Endothelial cell of umbilical vein (primary cell): ENCODE data around the gene MDFIC. TPM values are rescaled to one million over a fixed set of nuclear protein-coding genes. Genes with fewer than 3 reads are reported as not detected.

Experiments
- BruUV-seq: library from RNA; stranded (reverse); fragments of 400-500 nt; replicated peaks from 2 replicates; lab custom pipeline; 2021; lab: Mats Ljungman, UMichigan
- CTCF ChIA-PET: fragments of 300-600, 350-600 bp; sonication (Branson Sonifier 250); formaldehyde crosslinking; loops from one replicate; lab custom pipeline; 2021; ENCODE audit warnings: antibody characterized with exemption, inconsistent platforms; lab: Charles Lee
- POLR2A ChIA-PET: fragments of 300-600, 350-600 bp; sonication (Branson Sonifier 250); formaldehyde crosslinking; loops from one replicate; lab custom pipeline; 2021; ENCODE audit warnings: antibody characterized with exemption, inconsistent platforms; lab: Charles Lee
- DNase-seq: peaks from one replicate; pipeline ENCODE4 v3.0.0-alpha.2; 2011; ENCODE audit warnings: low read depth, low spot score
- FAIRE-seq: peaks from 2 replicates; lab custom pipeline; 2011; peaks lifted over from hg19 to GRCh38; lab: Jason Lieb, UNC
- H2AFZ ChIP-seq: 2 replicates; pipeline ENCODE4 v1.6.0; 2012; ENCODE audit warnings: low read depth, low read length, control low read depth, inconsistent platforms
- H3K27ac ChIP-seq: 2 replicates; pipeline ENCODE4 v1.5.1; 2011; ENCODE audit warnings: low read depth, mild to moderate bottlenecking, control low read depth, low read length, moderate library complexity; ENCODE audit not compliant: insufficient read depth
- H3K27me3 ChIP-seq, 2 experiments: 2 replicates each; pipeline versions ENCODE4 v1.6.0 to v1.6.1; 2011; ENCODE audit warnings: low read length in 2 of 2, mixed read lengths in 1 of 2; ENCODE audit not compliant: control insufficient read depth in 2 of 2, insufficient read depth in 2 of 2
- H3K36me3 ChIP-seq, 2 experiments: 2 replicates in 1 of 2; 3 replicates in 1 of 2; pipeline ENCODE4 v1.5.1; 2011; ENCODE audit warnings: low read length in 2 of 2, mild to moderate bottlenecking in 1 of 2, moderate library complexity in 1 of 2; ENCODE audit not compliant: control insufficient read depth in 2 of 2, insufficient read depth in 2 of 2; ENCODE audit errors: extremely low read depth in 1 of 2
- H3K4me1 ChIP-seq: 3 replicates; pipeline ENCODE4 v1.5.1; 2011; ENCODE audit warnings: mild to moderate bottlenecking, low read length; ENCODE audit not compliant: control insufficient read depth, insufficient read depth; ENCODE audit errors: extremely low read depth
- H3K4me2 ChIP-seq: 2 replicates; pipeline ENCODE4 v1.6.1; 2011; ENCODE audit warnings: low read length, control low read depth, mixed read lengths; ENCODE audit not compliant: insufficient read depth
- H3K4me3 ChIP-seq, 3 experiments: fragments of 200-600 bp in 1 of 3; sonication (generic), shearing (Covaris generic) in 1 of 3; replicated peaks in 1 of 3; 2 replicates each; pipeline ENCODE4 v1.5.1; 2011 to 2016; ENCODE audit warnings: control low read depth in 3 of 3, low read length in 3 of 3, mild to moderate bottlenecking in 2 of 3, inconsistent platforms in 1 of 3, low read depth in 1 of 3, moderate library complexity in 1 of 3; ENCODE audit not compliant: insufficient read depth in 1 of 3
- H3K79me2 ChIP-seq: 2 replicates; pipeline ENCODE4 v1.6.0; 2012; ENCODE audit warnings: low read length, inconsistent platforms; ENCODE audit not compliant: control insufficient read depth, insufficient read depth
- H3K9ac ChIP-seq: replicated peaks from 2 replicates; pipeline ENCODE3; 2011; ENCODE audit warnings: low read length, control low read depth; ENCODE audit not compliant: insufficient read depth; ENCODE audit errors: extremely low read depth
- H3K9me1 ChIP-seq: replicated peaks from 3 replicates; pipeline ENCODE4 v1.6.0; 2011; ENCODE audit warnings: mild to moderate bottlenecking, low read length; ENCODE audit not compliant: control insufficient read depth, insufficient read depth; ENCODE audit errors: extremely low read depth
- H3K9me3 ChIP-seq: replicated peaks from 2 replicates; pipeline ENCODE4 v1.5.1; 2012; ENCODE audit warnings: low read length, inconsistent platforms; ENCODE audit not compliant: control insufficient read depth, insufficient read depth
- H4K20me1 ChIP-seq: replicated peaks from 2 replicates; pipeline ENCODE3; 2011; ENCODE audit warnings: mild to moderate bottlenecking, low read length; ENCODE audit not compliant: control insufficient read depth, insufficient read depth; ENCODE audit errors: extremely low read depth
- EZH2 ChIP-seq: IDR thresholded peaks from 2 replicates; pipeline ENCODE4 v1.6.1; 2012; ENCODE audit warnings: borderline replicate concordance, low read depth, mild to moderate bottlenecking, moderate library complexity, low read length, inconsistent platforms; ENCODE audit not compliant: severe bottlenecking
- FOS ChIP-seq: IDR thresholded peaks from 2 replicates; pipeline ENCODE4 v1.6.1; 2011; ENCODE audit warnings: mild to moderate bottlenecking, low read length, moderate library complexity, borderline replicate concordance; ENCODE audit not compliant: insufficient read depth
- GATA2 ChIP-seq: IDR thresholded peaks from 2 replicates; pipeline ENCODE4 v1.7.0; 2011; ENCODE audit warnings: low read depth, mild to moderate bottlenecking, moderate library complexity, mixed read lengths, low read length; ENCODE audit not compliant: insufficient read length, insufficient read depth
- JUN ChIP-seq: IDR thresholded peaks from 2 replicates; pipeline ENCODE4 v1.6.1; 2011; ENCODE audit warnings: borderline replicate concordance, low read depth; ENCODE audit not compliant: insufficient read length, insufficient read depth
- MYC ChIP-seq: IDR thresholded peaks from one replicate; pipeline ENCODE4 v1.6.1; 2011; ENCODE audit warnings: mild to moderate bottlenecking, low read depth, low read length
- POLR2A ChIP-seq: IDR thresholded peaks from 2 replicates; pipeline ENCODE4 v1.6.1; 2012; ENCODE audit warnings: low read depth, mild to moderate bottlenecking, control low read depth, low read length
- POLR2AphosphoS5 ChIP-seq: IDR thresholded peaks from 2 replicates; pipeline ENCODE4 v1.6.1; 2012; ENCODE audit warnings: low read depth, mild to moderate bottlenecking, control low read depth, low read length, moderate library complexity; ENCODE audit not compliant: insufficient read depth
- dilution Hi-C: fragments of 300-500 bp; cut with MboI; formaldehyde crosslinking; loops from one replicate; pipeline ENCODE4 v1.15.0; 2019; ENCODE audit warnings: low sequenced_read_pairs; ENCODE audit not compliant: extremely low pct_ligation_motif_present
- intact Hi-C: fragments of 100-400 bp; cut with micrococcal nuclease; formaldehyde crosslinking; loops from one replicate; pipeline ENCODE4 v1.10.0; 2022
- polyA plus RNA-seq, 4 experiments: library from polyadenylated mRNA; depleted of rRNA in 3 of 4; stranded (reverse) in 3 of 4; unstranded in 1 of 4; fragments of >200 nt; gene quantifications; 2 replicates each; pipeline versions ENCODE4 v1.2.1 to v1.2.3, GENCODE V29; 2011 to 2012; ENCODE audit warnings: missing spikeins in 1 of 4
- total RNA-seq: library from RNA; stranded (reverse); gene quantifications from 2 replicates; pipeline ENCODE4 v1.2.3, GENCODE V29; 2021
- TF ChIP-seq, protein P1 (sequence below), 2 donors: IDR thresholded peaks; 1 replicate in 1 of 2; 2 replicates in 1 of 2; pipeline ENCODE4 v1.5.1; 2011; ENCODE audit warnings: low read length in 2 of 2, mild to moderate bottlenecking in 2 of 2, moderate library complexity in 2 of 2, control low read depth in 1 of 2, inconsistent platforms in 1 of 2, low read depth in 1 of 2; ENCODE audit not compliant: insufficient read depth in 1 of 2; ENCODE audit errors: extremely low read depth in 1 of 2
- TF ChIP-seq, protein P2 (sequence below): IDR thresholded peaks from 2 replicates; pipeline ENCODE4 v1.6.1; 2011; ENCODE audit not compliant: insufficient read depth, insufficient read length

Gene MDFIC
- total and polyA plus RNA-seq, 2 donors (not counting 3 experiments of a cell fraction or from before 2014, with no cell fraction given) = 6.5 to 14.2 TPM

DNA sequence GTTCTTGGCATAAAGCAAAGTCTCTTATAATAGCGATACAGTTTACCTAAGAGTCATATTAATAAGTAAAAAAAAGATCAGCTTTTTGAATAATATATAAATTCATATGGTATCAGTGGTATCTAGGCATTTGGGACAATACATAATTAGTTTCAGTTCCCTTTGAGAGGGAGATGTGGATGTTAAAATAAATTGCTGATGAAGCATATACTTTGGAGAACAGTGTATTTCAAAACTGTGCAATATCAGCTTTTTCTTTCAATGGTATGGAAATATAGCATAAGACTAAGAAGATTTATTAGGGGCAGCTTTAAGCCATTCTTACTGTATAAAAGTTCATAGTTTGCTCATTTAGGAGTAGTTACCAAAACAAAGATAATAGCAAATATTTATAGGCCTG, 35.5 kb downstream of the MDFIC start:
- intact Hi-C loops = no loop called here
- DNase-seq = no peak
- no peaks in the 10 kb centered on the region for H3K79me2 ChIP-seq
- no peak overlapping the region for H2AFZ ChIP-seq
- no peak overlapping the region for H3K4me2 ChIP-seq
- no peak overlapping the region for H3K27ac ChIP-seq
- no peaks in the 10 kb centered on the region for H4K20me1 ChIP-seq
- no peak for FAIRE-seq
- no peaks in the 10 kb centered on the region for H3K9me3 ChIP-seq
- no peak overlapping the region for H3K9ac ChIP-seq
- no peaks in the 10 kb centered on the region for H3K27me3 ChIP-seq
- no peak for TF ChIP-seq GATA2
- TF ChIP-seq POLR2A = no peak
- no peak for TF ChIP-seq EZH2
- no peaks in the 10 kb centered on the region for H3K9me1 ChIP-seq
- ChIA-PET CTCF (interaction anchor here (1.0 to 1.1 kb wide), 2 partner anchors 17 to 40 kb away, joined by 3 read pairs; no protein-coding TSS in a partner anchor), POLR2A (no interaction called here)
- H3K36me3 ChIP-seq = no peaks in the 10 kb centered on the region
- no peak overlapping the region for H3K4me3 ChIP-seq
- no TSS peak for BruUV-seq
- H3K4me1 ChIP-seq = no peaks in the 10 kb centered on the region
- dilution Hi-C loops = no loop called here

DNA sequence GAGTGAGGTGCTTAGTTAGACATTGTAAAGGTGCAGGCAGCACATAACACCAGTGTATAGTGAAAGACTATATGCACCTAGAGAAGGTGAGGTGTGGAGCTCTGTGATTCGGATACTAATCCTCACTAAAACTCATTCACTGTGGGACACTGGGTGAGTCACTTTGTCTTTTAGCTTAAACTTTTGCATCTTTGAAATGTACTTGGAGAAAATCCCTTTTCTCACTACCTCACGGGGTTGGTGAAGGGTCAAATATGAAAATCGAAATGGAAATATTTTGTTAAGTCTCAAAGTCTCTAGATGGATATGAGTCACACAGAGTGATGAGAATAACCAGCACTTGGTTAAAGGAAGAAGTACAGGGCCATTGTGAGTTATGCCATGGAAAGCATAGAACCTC, 38.0 kb downstream of the MDFIC start:
- CTCF ChIA-PET = no interaction called here
- no peak overlapping the region for H3K9ac ChIP-seq
- no peaks in the 10 kb centered on the region for H3K9me1 ChIP-seq
- POLR2A ChIA-PET = no interaction called here
- no peak overlapping the region for H3K4me2 ChIP-seq
- H3K27ac ChIP-seq = no peak overlapping the region
- H3K36me3 ChIP-seq = no peaks in the 10 kb centered on the region
- H2AFZ ChIP-seq = no peak overlapping the region
- H3K79me2 ChIP-seq = no peaks in the 10 kb centered on the region
- no peak overlapping the region for H3K4me3 ChIP-seq
- dilution Hi-C loops = no loop called here
- intact Hi-C loops = no loop called here
- H3K9me3 ChIP-seq = no peaks in the 10 kb centered on the region
- FAIRE-seq = no peak
- no peaks in the 10 kb centered on the region for H4K20me1 ChIP-seq
- no peak for TF ChIP-seq POLR2A
- TF ChIP-seq MYC = no peak
- TF ChIP-seq POLR2AphosphoS5 = no peak
- no peak for TF ChIP-seq EZH2
- TF ChIP-seq GATA2 = no peak
- no peak for TF ChIP-seq JUN
- TF ChIP-seq, protein P1, sequence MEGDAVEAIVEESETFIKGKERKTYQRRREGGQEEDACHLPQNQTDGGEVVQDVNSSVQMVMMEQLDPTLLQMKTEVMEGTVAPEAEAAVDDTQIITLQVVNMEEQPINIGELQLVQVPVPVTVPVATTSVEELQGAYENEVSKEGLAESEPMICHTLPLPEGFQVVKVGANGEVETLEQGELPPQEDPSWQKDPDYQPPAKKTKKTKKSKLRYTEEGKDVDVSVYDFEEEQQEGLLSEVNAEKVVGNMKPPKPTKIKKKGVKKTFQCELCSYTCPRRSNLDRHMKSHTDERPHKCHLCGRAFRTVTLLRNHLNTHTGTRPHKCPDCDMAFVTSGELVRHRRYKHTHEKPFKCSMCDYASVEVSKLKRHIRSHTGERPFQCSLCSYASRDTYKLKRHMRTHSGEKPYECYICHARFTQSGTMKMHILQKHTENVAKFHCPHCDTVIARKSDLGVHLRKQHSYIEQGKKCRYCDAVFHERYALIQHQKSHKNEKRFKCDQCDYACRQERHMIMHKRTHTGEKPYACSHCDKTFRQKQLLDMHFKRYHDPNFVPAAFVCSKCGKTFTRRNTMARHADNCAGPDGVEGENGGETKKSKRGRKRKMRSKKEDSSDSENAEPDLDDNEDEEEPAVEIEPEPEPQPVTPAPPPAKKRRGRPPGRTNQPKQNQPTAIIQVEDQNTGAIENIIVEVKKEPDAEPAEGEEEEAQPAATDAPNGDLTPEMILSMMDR (IDR thresholded peaks at IDR 0.05; ENCODE audit: extremely low read depth in 1 of 2, insufficient read depth in 1 of 2, low read depth in 1 of 2, low read length in 2 of 2) = no peak
- no peak for TF ChIP-seq FOS
- TF ChIP-seq, protein P2, sequence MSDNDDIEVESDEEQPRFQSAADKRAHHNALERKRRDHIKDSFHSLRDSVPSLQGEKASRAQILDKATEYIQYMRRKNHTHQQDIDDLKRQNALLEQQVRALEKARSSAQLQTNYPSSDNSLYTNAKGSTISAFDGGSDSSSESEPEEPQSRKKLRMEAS = no peak
- DNase-seq = no peak
- no peaks in the 10 kb centered on the region for H3K27me3 ChIP-seq
- no TSS peak for BruUV-seq
- H3K4me1 ChIP-seq = no peaks in the 10 kb centered on the region
